Middle frontal gyrus (tissue), 1 donor: ENCODE measurements around the gene EGFL7.

Experiments used
- DNase-seq: peaks from one replicate; pipeline ENCODE4 v3.0.0-alpha.2; 2015; ENCODE audit warnings: low spot score; ENCODE audit errors: extremely low spot score

Gene EGFL7

DNA sequence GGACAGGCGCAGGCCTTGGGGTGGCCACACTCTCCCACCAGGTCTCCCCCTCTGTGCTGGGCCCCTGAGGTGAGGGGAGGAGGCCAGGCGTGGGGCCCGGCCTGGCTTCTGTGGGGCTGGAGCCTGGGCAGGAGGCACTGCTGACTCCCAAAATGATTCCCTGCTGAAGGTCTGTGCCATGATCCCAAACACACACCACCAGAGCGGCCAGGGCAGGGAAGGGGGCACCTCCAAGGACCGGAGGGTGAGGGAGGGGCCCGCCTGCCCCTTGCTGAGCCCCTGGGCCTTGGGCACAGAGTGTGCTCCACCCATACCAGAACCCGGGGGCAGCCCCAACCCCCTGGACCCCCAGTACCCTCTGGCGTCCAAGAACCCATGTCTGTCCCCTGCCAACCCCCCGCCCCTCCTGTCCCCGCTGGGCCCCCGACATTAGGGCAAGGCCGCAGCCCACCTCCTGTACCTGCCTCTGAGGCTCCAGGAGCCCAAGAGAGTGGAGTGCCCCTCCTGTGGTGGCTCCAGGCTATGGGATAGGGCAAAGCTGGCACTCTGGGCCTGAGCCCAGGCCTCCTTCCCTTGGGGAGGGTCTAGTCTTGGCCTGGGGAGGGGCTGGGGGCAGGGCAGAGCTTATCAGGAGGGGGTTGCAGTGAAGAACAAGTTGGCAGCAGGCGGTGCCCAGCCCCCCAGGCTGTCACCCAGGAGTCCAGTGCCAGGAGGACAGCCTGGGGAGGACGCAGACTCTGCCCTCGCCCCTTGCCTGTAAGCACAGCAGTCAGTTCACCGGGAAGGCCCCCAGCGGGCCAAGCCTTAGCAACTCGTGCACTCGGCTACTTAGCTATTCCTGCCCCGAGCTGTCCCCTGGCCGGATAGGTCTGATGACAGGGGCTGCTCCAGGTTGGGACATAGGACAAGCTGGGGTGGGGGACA lies 2.6 kb upstream of the EGFL7 start:
- no peak for DNase-seq

DNA sequence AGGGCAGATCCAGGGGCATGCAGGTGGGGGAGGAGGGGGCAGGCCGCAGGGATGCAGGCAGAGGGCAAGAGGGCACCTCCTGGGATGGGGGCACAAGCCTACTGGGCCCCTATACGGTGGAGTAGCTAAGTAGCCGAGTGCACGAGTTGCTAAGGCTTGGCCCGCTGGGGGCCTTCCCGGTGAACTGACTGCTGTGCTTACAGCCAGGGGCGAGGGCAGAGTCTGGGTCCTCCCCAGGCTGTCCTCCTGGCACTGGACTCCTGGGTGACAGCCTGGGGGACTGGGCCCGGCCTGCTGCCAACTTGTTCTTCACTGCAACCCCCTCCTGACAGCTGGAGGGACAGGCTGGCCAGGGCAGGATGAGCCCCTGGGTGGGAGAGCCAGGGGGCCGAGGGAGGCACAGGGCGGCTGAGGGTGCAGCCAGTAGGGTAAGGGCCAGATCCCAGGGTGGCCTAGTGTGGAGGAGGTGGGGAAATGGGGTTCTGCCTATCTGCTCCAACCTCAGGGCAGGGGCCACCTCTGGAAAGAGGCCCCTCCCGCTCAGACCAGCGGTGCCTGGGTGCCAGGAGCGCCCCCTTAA lies 1.7 kb upstream of the EGFL7 start:
- DNase-seq, result no peak

DNA sequence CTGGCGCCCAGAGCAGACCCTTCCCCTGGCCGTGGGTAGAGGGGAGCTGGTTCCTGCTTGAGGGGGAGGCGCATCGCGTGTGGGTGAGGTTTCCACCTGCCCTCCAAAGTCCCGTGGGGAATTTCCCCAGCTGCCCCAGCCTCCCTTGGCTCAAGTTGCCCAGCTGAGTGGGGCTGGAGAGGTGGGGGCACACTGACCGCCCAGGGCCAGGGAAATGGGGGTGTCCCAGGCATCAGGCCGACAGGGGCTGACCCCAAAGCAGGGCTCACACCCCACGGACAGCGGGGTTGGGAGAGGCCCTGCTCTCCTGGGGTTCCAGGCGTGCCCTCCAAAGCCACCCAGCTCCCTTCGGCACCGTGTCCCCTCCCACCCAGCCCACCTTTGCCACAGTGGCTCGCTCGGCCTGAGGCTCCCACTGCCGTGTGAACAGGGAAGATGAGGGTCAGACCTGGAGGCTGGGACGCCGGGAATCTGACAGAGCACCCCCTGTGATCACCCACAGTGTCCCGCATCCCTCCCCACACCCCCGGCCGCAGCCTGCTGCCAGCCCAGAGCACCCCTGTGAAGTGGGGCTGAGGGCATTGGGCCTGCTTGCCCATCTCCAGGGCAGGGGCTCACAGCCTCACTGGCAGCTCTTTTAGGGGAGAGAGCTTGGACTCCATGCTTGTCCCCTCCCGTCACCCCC lies 933 bp upstream of the EGFL7 start:
- no peak for DNase-seq

DNA sequence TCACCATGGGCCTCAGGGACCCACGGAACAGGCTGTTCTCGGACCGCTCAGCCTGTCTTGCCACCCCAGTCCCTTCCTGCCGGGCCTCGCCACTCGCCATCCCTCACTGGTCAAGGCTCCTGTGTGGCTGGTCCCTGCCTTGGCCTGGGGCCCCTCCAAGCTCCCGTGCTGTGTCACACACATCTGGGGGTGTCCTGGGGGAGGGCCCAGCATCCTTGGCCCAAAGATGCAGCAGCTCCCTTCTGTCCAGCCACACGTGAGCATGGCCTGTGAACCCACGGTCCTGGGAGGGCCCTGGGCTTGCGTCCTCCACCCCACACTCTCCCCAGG lies 425 bp upstream of the EGFL7 start:
- no peak for DNase-seq

DNA sequence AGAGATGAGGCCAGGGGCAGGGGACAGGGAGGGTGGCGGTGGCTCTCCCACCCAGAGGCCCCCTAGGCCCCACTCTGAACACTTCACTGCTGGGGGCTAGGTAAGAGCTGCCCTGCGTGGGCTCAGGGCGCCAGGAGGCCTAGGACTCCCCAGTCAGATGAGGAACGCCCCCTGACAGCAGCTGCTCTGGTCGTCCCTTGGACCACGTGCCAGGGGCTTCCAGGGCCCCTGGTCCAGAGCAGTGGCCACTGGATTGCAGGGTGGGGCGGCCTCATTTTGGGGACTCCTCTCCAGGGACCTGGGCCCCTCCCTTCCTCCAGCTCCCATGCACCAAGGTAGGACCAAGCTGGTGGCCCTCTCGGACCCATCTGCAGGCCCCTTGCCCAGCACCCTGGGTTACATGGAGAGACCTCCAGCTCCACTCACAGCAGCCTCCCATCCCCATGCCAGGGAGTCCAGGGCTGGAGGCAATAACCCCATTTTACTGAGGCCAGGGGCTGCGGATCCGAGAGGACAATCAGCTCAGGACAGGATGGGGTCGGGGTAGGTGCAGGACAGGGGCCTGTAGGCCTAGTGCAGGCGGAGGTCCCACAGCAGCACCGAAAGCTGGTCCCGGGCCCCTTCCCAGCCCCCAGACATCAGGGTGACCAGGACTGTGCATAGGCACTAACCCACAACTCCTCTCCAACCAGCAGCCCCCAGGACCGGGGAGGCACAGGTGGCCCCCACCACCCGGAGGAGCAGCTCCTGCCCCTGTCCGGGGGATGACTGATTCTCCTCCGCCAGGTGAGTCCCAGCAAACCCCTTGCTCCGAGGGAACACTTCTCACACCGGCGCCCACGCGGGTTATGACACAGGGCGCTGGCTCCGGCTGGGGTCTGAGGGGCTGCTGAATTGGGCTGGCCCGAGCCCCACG lies 1.5 kb downstream of the EGFL7 start:
- DNase-seq, result no peak

DNA sequence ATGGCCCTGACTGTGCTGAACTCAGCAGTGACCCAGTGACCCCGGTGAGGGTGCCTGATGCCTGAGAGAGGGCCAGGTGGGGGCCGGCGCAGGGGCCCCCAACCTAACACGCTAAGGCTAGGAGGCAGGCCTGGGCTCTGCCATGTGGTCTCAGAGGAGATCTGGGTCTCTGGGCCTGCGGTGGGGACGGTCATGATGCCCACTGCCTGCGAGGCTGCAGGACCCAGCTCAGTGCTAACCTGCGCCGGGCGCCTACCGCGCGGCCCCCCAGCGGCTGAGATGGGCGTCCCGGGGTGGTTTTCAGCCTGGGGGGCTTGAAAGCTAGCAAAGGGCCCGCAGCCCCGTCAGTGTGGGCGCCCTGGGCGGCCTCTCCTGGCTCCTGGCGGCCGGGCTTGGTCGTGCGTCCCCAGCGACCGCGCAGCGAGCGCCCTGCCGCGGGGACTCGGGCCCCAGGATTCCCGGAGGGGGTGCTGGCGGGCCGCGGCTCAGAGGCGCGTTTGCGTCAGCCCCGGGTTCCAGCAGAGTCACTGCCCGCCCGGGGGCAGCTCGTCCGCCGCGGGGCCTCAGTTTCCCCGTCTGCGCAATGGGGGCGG lies 2.5 kb downstream of the EGFL7 start:
- no peak for DNase-seq

DNA sequence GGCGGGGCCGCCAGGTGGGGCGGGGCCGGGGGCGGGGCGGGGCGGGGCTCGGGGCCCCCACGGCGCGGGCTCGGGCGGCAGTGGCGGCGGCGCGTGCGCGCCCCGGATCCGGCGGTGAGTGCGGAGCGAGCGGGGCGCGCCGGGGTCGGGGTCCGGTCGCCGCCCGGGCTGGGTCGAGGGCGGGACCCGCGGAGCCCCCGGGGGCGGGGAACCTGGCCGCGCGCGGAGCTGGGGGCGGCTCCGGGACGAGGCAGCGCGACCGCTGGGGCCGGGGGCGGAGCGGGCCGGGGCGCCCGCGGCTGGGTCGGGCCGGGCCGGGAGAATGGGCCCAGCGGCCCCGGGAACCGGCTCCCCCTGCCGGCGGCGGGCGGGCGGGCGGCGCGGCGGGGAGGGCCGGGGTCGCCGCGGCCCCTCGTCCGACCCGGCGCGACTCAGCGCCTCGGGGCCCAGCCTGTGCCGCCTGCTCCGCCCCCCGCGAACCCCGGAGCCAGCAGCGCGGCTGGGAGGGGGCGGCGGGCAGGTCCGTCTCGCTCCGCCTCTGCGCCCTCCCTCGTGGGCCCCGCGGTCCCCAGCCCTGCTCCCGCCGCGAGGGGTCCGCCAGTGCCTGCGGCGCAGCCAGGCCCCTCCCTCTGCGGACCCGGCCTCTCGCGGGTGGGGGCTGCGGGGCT lies 3.1 kb downstream of the EGFL7 start:
- no peak for DNase-seq

DNA sequence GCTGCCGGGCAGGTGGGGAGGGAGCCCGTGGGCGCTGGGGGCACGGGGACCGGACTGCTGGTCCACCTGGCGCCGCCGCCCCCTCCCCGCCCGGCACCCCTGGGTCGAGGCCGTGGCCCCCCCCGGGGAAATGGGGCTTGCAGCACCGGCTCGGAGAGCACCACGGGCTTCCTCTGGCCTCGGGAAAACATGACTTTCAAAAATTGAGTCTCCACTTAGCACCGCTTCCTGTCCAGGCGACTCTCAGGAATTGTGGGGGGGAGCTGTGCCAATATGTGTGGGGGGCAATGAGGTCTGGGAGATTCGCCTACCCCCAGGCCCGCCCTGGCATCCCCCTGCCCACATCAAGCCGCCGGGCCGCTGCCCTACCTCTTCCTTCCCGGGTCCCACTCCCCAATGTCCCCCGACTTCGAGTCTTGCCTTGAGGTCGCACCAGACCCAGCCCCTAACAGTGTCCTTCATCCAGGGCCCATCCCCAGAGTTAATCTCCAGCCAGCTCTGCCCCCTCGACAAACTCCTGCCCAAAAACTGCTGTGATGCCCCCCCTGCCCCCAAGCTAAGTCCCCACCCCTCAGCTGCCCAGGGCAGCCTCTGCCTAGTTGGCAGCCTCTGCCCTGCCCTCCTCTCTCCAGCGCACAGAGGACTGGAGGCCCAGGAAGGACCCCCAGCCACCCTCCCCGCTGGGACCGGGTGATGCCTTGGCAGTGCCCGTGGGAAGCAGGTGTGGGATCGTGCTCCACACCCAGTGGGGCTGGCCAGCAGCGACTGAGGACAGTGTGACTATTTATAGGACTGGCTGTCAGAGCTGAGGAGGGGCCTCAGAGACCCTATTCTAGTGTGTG lies 3.9 kb downstream of the EGFL7 start:
- DNase-seq, result no peak

DNA sequence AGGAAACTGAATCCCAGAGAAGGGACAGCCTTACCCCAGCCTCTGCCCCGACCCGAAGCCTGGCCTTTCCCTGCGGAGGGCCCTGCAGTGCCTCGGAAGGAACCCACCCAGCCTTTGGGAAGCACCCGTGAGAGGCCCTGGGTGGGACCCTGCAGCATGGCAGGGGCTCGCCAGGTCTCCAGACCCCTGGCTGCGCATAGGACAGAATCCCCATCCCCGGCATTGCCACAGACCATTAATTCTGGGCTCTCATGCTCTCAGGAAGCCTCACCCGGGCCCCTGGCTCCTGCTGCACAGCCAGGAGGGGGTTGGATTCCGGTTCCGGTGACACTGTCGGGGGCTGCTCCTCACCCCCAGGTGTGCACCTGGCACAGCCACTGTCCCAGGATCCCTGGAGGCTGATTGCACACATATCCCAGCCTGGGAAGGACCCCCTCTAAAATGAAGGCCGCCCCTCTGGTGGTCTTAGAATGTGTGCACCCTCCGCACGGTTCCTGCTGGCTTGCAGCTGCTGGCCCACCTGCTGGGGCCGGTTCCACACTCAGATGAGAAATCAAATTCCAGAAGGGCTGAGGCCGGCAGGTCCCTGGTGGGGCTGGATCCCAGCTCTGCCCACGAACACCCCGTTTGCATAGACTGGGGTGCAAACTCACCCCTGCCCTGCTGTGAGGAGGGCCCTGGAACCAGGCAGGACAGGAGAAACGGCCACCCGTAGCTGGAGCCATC lies 4.7 kb downstream of the EGFL7 start:
- no peak for DNase-seq

DNA sequence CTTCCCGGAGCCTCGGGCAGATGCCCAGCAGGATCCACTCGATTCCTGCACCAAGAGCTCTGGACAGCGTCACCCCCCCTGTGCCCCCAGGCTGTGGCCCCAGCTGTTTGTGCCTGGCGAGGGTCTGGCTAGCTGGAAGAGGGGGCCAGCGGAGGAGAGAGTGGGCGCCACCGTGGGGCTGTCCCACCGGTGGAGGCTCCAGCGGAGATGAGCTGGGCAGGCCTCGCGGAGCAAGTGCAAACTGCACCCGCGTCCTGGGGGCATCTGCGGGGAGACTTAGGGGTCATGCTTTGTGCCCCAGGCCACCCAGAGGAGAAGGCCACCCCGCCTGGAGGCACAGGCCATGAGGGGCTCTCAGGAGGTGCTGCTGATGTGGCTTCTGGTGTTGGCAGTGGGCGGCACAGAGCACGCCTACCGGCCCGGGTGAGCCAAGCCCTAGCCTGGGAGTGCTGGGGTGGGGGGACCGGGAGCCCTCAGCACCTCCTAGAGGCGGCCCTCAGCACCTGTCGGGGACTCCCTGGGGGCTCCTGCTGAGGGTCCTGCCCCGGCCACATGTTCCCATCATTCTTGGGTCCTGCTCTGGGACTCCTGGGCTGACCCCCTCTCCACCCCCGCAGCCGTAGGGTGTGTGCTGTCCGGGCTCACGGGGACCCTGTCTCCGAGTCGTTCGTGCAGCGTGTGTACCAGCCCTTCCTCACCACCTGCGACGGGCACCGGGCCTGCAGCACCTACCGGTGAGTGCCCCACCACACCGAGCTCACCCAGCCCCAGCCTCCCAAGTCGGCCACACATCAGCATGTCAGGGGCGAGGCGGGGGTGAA lies 5.4 kb downstream of the EGFL7 start:
- no peak for DNase-seq

DNA sequence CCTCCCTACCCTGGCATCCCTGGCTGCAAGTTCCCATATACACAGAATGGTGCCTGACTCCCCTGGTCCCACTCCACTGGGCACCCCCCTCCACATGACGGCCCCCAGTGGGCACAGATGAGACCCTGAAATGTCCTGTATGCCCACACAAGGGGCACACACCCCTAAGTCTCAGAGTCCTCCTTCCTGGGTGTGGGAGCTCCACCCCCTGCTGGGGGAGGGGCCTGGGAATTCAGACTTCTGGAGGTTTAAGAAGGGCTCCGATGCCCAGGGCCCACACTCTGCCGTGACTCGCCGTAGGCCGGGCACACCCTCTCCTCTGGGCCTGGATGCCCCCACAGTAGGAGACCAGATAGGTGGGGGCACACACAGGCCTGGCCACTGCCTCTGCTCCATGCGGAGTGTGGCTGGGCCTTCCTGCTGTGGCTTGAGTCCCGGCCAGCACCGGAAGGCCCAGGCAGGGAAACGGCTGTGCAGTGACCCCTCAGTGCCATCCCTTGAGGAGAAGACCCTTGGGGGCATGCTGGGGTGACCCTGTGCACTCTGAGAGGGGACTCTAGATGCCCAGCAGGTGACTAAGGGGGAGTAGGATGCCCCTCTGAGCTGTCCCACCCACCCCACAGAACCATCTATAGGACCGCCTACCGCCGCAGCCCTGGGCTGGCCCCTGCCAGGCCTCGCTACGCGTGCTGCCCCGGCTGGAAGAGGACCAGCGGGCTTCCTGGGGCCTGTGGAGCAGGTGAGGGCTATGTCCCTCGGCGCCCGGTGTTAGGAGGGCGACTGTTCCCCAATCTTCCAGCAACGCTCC lies 6.5 kb downstream of the EGFL7 start:
- DNase-seq, result no peak

DNA sequence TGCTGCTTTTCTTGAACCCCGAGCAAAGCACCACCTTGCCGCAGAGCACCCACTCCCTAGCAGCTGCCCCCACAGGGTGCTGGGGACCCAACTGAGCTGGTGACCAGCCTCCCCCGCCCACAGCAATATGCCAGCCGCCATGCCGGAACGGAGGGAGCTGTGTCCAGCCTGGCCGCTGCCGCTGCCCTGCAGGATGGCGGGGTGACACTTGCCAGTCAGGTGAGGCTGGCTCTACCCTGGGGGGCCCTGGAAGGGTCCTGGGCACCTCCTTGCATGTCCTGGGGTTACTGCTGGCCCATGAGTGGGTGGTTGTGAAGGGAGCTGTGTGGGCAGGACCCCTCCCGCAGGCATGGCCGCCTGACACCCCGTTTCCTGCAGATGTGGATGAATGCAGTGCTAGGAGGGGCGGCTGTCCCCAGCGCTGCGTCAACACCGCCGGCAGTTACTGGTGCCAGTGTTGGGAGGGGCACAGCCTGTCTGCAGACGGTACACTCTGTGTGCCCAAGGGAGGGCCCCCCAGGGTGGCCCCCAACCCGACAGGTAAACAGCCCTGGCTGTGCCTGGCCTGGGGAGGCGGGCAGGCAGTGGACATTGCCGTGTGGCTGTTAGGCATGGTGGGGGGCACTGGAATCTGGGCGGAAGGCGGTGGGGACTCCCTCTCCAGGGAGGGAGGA lies 7.2 kb downstream of the EGFL7 start:
- DNase-seq, result no peak

DNA sequence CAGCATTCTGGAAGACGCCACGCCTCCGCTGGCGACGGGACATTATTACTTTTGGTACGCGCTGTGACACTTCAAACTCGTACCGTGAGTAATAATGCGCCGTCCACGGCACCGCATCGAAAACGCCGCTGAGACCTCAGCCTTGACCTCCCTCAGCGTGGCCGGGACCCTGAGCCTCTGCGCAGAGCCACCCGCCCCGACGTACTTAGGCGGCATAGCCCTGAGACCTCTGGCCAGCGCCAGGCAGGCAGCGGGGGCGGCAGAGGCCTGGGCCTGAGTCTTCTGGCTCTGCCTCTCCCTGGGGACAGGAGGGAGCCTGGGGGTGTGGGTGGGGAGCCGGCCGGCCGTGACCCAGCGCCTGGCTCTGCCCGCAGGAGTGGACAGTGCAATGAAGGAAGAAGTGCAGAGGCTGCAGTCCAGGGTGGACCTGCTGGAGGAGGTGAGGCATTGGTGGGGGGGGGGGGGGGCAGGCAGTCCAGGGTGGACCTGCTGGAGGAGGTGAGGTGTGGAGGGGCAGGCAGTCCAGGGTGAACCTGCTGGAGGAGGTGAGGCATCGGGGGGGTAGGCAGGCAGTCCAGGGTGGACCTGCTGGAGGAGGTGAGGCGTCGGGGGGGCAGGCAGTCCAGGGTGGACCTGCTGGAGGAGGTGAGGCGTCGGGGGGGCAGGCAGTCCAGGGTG lies 8.0 kb downstream of the EGFL7 start:
- DNase-seq, result no peak

DNA sequence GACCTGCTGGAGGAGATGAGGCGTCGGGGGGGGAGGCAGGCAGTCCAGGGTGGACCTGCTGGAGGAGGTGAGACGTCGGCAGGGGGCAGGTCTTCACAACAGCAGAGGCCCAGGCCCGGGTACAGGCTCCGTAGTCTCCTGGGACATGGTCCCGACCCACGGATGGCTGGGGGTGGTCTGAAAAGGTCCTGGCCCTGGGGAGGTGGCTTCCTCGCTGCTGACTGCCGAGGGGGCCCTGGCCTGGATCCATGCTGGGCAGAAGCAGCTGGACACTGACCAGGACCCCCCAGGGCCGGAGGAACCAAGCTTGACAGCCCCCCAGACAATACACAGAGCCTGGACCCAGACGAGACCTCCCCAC lies 8.5 kb downstream of the EGFL7 start:
- no peak for DNase-seq

DNA sequence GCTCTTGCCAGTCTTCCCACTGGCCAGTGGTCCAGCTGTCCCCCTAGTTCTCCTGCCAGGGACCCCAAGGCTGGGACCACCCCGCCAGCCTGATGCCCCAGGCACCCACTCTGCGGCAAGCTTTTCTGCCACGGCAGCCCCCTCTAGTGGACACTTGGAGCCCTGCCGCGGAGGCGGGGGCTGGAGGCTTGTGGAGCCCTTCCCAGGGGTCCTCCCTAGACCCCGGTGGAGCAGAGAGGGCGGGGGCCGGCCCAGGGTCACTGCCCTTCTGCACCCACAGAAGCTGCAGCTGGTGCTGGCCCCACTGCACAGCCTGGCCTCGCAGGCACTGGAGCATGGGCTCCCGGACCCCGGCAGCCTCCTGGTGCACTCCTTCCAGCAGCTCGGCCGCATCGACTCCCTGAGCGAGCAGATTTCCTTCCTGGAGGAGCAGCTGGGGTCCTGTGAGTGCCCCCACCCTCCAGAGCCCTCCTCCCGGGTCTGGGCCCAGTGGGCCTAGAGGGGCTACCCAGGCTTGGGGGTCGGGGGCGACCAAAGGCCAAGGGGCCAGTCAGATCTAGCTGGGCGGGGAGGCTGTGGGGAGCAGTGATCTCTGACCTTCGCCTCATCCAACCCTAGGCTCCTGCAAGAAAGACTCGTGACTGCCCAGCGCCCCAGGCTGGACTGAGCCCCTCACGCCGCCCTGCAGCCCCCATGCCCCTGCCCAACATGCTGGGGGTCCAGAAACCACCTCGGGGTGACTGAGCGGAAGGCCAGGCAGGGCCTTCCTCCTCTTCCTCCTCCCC lies 9.1 kb downstream of the EGFL7 start:
- DNase-seq, result no peak
